ENCODE results near the gene HPN.
"Not testable (repeated sequence)": the region's sequence is repeated elsewhere in the genome, so short reads cannot be mapped to it uniquely, and the experiment has no call there.

The HPN gene

DNA sequence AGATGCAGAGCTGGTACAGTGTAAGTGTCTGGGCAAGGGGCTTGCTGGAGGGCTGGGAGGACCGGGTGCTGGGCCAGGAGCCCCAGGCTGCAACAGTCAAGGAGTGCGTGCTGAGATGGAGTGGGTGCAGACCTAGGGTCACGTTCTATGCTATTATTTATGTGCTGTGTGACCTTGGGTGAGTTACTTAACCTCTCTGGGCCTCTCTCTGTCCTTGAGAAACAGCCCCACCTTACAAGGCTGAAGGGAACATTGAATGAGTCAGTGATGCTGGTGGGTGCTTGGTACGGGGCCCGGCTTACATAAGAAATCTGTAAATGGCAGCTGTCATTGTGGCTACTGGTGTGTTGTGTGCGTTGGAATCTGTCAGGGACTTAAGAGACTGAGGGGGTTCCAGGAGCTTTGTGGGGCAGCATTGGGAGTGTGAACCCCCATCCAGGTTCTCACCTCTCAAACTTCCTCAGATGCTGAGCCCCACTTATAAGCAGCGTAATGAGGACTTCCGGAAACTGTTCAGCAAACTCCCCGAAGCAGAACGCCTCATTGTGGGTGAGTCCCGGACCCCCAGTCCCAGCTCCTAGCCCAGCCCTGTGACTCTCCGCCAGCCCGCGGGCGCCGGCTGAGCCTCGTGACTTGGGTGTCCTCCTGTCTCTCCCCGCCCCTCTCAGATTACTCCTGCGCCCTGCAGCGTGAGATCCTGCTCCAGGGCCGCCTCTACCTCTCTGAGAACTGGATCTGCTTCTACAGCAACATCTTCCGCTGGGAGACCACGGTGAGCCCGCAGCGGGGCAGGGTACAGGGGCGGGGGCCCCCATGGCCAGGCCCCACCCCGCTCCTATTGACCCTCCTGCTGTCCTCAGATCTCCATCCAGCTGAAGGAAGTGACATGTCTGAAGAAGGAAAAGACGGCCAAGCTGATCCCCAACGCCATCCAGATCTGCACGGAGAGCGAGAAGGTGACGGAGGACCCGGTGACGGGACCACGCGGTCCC lies 31.8 kb upstream of the HPN start:
- no peak for DNase-seq (ENCODE audit: low read depth)

DNA sequence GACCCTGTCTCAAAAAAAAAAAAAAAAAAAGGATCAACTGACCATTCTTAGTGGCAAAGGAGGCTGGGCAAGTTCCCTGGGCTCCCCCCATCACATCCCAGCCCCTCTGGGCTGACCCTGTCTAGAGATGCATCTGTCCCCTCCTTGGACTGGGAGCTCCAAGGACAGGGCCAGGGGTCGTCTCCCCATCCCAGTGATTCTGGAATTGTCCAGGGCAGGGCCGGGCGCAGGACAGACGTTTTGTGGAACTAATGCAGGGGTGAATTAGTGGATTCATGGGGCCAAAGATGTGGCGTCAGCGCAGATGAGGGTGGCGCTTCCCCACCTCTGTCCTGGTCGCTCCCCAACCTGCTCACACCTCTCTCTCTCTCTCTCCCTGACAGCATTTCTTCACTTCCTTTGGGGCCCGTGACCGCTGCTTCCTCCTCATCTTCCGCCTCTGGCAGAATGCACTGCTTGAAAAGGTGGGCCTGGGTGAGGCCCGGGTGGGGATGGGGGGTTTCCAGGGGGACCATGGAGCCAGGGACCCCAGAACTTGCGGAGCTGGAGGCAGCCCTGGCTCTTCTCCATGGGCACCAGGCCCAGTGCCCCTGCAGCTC lies 30.3 kb upstream of the HPN start:
- no peak for DNase-seq (ENCODE audit: low read depth)

DNA sequence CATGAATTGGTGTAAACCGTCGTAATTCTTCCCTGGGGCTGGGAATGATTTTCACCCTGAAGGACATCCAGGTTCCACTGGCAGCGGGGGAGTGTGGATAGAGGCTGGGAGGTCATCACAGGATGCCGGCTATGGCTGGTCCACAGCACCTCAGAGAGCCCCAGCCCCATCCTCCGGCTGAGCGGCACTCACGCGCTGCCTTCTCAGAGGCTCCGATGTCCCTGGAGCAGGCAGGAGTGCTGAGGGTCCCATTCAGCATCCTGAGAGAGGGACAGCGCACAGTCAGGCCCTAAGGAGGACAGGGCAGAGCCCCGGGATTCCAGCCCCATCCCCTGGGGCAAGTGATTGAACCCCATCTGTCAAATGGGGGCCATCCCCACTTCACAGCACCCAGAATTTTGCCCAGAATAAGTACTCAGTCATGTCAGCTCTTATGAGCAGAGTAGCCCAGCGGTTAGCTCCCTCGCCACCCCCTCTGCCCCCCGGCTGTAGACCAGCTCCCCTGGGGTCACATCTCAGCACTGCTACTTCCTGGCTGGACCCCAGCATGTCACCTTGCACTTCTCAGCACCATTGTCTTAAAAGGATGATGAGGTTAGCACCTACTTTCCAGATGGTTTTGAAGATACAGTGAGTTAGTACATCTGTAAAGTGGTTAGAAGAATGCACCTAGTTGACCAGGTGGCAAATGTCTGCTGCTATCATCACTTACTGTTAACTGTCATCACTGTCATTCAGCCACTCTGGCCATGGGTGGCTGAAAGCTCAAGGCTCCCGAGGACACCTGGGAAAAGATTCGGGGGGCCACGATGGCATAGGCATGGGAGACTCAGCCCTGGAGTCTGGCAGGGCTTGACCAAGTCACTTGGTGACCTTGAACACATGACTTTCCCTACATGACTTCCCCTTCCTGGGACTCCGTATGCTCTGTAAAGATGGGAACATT lies 29.5 kb upstream of the HPN start:
- no peak for DNase-seq (ENCODE audit: low read depth)

DNA sequence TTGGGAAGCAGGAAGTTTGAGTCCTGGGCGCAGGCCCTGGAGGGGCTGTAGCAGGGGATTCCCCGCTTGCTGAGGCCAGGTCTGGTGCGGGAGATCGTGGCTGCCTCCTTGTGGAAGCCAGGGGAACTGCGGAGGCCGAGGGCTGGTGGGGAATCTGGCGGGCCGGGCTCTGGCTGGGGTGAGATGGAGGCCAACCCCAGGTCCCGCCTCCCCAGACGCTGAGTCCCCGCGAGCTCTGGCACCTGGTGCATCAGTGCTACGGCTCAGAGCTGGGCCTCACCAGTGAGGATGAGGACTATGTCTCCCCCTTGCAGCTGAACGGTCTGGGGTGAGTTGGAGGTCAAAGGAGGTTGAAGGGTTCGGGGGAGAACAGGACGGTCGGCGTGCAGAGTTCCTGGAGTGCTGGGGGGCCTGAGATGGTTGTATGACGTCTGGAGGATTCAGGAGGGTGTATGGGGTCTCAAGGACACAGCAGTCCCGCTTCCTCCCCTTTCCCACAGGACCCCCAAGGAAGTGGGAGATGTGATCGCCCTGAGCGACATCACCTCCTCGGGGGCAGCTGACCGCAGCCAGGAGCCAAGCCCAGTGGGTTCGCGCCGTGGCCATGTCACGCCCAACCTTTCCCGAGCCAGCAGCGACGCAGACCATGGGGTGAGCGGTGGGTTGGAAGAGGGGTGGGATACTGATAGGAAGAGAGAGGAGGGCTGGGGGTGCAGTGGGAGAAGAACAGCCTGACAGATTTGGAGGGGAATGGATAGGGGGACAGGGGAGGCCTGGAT lies 28.3 kb upstream of the HPN start:
- DNase-seq (ENCODE audit: low read depth), result no peak

DNA sequence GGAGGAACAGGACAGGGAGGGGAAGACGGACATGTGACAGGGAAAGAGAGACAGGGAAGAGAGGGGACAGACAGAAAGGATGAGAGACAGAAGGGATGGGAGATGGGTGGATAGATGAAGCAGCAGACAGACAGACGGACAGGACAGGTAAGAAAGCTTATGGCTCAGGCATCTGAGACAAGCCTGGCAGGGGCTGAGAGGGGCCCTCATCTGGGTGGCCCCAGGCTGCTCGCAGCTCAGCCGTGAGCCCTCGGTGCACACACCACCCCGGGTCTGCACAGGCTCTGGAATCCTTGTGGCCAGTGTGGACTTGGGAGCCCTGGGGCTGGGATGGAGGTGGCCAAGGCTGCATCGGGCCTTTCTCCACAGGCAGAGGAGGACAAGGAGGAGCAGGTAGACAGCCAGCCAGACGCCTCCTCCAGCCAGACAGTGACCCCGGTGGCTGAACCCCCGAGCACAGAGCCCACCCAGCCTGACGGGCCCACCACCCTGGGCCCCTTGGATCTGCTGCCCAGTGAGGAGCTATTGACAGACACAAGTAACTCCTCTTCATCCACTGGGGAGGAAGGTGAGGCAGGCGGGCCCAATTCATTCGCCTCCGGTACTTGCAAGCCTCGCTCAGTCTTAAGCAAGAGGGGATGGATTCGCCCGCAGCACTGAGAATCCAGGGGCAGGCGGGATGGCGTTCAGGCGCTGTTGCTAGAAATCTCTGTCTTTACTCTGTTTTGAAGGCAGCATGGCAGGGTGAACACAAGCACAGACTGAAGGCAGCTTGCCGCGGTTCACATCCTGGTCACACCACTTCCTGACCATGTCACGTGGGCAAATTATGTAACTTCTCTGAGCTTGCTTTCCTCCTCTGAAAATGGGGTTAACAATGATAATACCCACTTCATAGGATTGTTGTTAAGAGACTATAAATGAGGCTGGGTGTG lies 27.4 kb upstream of the HPN start:
- DNase-seq (ENCODE audit: low read depth), result no peak

DNA sequence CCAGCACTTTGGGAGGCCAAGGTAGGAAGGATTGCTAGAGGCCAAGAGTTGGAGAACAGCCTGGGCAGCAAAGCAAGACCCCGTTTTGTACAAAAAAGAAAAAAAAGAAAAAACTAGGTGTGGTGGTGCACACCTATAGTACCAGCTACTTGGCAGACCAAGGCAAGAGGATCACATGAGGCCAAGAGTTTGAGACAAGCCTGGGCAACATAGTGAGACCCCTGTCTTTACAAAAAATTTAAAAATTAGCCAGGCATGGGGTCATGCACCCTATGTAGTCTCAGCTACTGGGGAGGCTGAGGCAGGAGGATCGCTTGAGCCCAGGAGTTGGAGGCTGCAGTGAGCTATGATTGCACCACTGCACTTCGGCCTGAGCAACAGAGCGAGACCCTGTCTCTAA lies 26.7 kb upstream of the HPN start:
- DNase-seq (ENCODE audit: low read depth), result not testable (repeated sequence)

DNA sequence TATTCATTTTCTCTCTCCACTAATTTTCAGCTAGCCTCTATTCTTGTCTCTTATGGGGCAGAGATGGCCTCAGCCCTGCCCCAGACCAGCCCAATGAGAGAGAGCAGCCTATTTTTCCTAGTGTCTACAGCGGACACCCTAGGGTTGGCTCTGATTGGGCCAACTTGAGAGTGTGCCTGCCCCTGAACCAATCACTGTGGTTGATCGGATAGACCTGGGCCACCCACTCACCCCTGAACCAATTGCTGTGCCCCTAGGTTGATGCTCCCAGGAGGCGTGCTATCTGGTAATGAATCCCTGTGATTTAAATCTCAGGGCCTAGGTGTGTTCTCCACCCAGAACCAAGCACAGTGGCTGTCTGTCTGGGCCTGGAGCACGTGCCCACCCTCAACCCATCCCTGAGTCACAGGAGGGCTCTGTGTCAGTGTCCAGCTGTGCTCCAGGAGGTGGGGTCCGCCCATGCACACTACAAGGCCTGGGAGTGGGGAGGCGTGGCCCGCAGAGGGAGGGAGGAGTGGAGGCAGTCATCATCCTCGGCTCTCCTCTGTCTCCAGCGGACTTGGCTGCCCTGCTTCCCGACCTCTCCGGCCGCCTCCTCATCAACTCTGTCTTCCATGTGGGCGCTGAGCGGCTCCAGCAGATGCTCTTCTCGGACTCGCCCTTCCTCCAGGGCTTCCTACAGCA lies 26.1 kb upstream of the HPN start:
- no peak for DNase-seq (ENCODE audit: low read depth)

DNA sequence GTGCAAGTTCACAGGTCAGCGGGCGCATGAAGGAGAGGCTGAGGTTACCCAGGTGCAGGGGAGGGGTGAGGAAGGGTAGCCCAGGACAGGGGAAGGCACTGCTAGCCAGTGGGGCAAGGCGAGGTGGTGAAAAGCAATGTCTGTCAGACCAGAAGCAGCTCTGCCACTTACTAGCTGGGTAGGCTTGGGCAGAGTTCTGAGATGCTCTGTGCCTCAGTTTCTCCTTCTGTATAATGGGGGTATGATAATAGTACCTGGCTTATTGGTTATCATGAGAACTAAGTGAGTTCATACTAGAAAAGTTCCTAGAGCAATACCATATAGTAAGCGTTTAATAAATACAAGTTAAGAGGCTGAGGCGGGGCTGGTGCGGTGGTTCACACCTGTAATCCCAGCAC lies 25.6 kb upstream of the HPN start:
- DNase-seq (ENCODE audit: low read depth), result no peak

DNA sequence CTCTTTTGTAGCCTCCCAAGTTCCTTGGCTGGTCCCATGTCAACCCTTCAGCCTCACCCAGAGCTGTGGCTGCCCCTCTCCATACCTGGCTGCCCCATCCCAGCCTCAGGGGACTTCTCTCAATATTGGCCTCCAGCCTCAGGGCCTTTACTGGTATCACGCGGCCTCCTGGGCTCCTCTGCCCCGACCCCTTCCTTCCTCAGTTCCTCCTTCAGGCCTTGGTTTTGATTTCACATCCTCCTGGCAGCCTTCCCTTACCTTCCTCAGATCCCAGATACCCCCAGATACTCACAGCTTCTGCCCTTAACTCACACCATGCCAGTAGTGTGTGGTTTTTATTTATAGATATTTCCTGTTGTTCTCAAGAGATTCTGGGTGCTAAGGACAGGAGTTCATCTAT lies 24.0 kb upstream of the HPN start:
- DNase-seq (ENCODE audit: low read depth), result no peak

DNA sequence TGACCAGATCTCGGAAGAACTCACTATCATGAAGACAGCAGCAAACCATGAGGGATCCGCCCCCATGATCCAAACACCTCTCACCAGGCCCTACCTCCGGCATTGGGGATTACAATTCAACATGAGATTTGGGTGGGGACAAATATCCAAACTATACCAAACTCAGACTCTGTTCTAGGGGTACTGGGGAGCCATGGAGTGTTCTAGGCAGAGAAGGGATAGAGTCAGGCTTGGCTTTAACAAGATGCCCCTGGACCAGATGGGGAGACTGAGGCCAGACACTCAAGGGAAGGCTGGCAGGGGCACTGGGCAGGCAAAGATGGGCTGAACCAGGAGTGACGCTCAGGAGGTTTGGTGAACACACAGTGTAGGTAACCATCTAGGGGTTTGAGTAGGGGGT lies 23.1 kb upstream of the HPN start:
- no peak for DNase-seq (ENCODE audit: low read depth)

DNA sequence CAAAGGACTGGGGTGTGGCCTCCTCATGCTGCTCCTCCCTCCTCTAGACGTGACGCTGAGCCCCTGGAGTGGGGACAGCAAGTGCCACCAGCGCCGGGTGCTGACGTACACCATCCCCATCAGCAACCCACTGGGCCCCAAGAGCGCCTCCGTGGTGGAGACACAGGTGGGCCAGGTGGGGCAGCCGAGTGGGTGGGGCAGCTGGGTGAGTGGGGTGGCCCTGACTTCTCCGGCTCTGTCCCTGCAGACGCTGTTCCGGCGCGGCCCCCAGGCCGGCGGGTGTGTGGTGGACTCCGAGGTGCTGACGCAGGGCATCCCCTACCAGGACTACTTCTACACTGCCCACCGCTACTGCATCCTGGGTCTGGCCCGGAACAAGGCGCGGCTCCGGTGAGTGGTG lies 22.4 kb upstream of the HPN start:
- no peak for DNase-seq (ENCODE audit: low read depth)

DNA sequence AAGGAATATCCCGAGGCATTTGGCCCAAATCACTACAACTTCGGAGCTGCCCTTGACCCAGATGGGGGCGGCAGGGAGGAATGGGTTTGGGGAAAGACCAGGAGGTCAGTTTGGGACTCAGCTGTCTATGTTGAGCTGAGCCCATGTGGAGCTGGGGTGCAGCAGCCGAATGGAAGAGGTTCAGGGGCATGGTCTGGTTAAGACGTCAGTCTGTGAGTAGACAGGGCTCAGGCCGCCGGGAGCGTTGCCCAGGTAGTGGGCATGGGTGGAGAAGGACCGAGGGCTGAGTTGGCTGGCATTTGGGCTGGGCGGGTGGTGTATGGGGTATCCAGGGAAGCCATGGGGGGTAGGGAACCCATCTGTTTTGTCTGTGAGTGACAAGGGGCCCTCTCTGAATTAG lies 20.5 kb upstream of the HPN start:
- DNase-seq (ENCODE audit: low read depth), result no peak

DNA sequence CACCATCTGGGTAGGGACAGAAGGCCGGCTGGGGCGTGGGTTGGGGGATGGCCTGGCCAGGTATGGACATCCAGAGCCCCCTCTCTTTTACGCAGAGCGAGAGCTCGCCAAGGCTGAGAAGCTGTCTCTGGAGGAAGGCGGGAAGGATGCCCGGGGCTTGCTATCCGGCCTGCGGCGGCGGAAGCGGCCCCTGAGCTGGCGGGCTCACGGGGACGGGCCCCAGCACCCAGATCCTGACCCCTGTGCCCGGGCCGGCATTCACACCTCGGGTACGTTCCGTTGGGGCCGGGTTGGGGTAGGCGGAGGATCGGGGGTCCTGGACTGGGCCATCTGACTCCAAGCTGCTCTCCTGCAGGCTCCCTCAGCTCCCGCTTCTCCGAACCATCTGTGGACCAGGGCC lies 19.9 kb upstream of the HPN start:
- DNase-seq (ENCODE audit: low read depth), result no peak

DNA sequence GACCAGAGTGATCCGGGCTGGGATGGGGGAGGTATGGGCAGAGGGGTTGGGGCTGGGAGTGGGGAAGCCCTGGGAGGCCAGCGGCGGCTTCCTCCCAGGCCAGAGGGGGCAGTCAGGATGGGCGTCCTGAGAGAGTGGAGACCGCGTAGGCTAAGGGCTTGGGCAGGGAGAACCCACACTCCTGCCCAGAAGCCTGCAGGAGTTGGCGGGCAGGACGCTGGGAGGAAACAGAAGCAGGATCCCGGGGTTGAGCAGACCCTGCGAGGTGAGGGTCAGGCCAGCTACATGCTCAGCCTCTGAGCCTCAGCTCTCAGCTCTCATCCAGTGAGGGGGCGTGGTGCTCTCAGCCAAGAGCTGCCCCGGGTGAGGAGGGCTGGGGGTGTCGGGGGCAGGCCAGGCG lies 19.1 kb upstream of the HPN start:
- DNase-seq (ENCODE audit: low read depth), result no peak

DNA sequence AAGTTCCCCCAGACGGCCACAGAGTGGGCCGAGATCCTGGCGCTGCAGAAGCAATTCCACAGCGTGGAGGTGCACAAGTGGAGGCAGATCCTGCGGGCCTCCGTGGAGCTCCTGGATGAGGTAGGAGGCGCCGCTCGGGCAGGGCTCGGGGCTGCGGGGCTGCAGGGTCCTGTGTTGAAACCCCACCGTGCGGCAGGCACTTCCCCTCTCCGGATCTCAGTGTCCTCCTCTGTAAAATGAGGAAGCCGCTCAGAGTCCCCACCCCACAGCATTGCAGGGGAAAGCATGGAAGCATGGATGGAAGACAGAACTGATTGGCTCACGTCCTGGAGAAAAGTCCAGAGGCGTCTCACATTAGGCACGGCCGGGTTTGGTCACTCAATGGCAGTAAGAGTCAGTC lies 18.1 kb upstream of the HPN start:
- DNase-seq (ENCODE audit: low read depth), result no peak

DNA sequence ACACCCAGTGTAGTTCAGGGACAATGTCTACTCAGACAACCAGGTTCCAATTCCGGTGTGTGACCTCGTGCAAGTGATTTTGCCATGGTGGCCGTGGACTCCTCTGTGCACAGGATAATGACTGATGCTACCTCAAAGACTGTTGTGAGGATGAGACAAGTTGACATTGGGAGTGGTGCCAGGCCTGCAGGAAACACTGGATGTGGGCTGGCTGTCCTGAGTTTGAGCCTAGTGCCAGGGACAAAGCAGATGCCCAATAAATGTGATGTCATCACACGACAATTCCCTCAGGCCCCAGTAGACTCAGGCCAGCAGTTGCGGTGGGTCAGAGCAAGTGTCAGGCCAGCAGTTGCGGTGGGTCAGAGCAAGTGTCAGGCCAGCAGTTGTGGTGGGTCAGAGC lies 17.4 kb upstream of the HPN start:
- DNase-seq (ENCODE audit: low read depth), result no peak

DNA sequence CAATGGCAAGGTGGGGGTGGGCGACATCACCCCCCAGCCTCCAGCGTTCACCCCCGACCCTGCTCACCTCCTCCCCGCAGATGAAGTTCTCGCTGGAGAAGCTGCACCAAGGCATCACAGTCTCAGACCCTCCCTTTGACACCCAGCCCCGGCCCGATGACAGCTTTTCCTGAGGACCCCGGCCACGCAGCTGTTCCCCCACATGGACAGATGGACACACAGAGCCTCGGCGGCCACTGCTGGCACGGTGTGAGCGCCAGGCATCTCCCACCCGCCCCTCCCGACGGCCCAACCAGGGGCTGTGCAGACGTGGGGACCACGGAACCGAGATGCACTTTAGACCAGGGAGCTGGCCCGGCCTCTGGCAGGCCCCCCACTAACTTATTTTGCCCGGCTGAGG lies 15.6 kb upstream of the HPN start:
- DNase-seq (ENCODE audit: low read depth), result no peak

DNA sequence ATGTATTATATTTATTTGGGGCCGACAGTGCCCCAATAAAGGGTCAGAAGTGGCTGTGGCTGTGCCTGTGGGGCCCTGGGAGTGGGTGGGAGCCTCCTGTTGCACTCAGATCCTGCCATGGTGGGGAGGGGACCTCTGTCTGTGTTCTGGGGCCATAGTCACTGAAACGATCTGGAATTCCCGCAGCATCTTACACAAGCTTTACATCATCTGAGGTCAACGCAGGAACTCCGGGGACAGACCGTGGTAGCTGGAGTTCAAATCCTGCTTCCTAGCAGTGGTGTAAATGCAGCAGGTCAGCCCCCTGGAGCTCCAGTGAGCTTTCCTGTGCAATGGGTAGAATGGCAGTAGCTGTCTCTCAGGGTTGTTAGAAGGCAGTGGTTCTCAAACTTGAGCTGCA lies 15.1 kb upstream of the HPN start:
- DNase-seq (ENCODE audit: low read depth), result no peak

DNA sequence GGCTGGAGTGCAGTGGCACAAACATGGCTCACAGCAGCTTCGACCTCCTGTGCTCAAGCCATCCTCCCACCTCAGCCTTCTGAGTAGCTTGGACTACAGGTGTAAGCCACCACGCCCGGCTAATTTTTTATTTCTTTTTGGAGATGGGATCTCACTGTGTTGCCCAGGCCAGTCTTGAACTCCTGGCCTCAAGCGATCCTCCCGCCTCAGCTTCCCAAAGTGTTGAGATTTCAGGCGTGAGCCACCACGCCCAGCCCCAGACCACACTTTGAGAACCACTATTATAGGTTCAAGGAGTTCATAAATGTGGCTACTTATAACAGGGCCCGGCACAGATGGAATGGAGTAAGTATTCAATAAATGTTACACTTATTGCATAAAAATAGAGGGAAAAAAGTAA lies 14.5 kb upstream of the HPN start:
- DNase-seq (ENCODE audit: low read depth), result no peak

All from GM04503 (cell line).